GM12878 (cell line): ENCODE measurements around the gene SLC31A1. TPM values are rescaled to one million over a fixed set of nuclear protein-coding genes. Genes with fewer than 3 reads are reported as not detected.

Experiments used
- ATAC-seq: fragments of 200-7000 bp; cut with Tn5 transposase; 3 replicates; pipeline ENCODE4 v1.9.1; 2020; ENCODE audit warnings: mild to moderate bottlenecking, moderate library complexity
- BruUV-seq: library from RNA; stranded (reverse); fragments of 400-500 nt; replicated peaks from 2 replicates; lab custom pipeline; 2021; lab: Mats Ljungman, UMichigan
- CTCF ChIA-PET: fragments of 300-600 bp; sonication (Branson Sonifier 250); formaldehyde crosslinking; extraction: SDS; loops from one replicate; lab custom pipeline; 2021; ENCODE audit warnings: inconsistent platforms; lab: Yijun Ruan, JAX
- POLR2A ChIA-PET: fragments of 350-600 bp; formaldehyde crosslinking; extraction: SDS; loops from one replicate; lab custom pipeline; 2021; ENCODE audit warnings: inconsistent platforms; lab: Charles Lee
- RAD21 ChIA-PET: fragments of 300-600 bp; sonication (Branson Sonifier 250); formaldehyde crosslinking; loops from one replicate; lab custom pipeline; 2023; ENCODE audit warnings: antibody characterized with exemption; ENCODE audit not compliant: unreplicated experiment; lab: Charles Lee
- SMC1A ChIA-PET: fragments of 300-600 bp; sonication (Branson Sonifier 250); formaldehyde crosslinking; loops from one replicate; lab custom pipeline; 2023; ENCODE audit not compliant: unreplicated experiment, uncharacterized antibody; lab: Charles Lee
- DNase-seq: peaks from one replicate; pipeline ENCODE4 v3.0.0-alpha.2; 2011; ENCODE audit warnings: low read depth, low spot score
- FAIRE-seq: peaks from 3 replicates; lab custom pipeline; 2011; peaks lifted over from hg19 to GRCh38; lab: Jason Lieb, UNC
- H2AFZ ChIP-seq: 2 replicates; pipeline ENCODE4 v1.6.0; 2011; ENCODE audit warnings: low read depth, low read length, control low read depth; ENCODE audit not compliant: control insufficient read depth
- H3K27ac ChIP-seq: 2 replicates; pipeline ENCODE4 v1.5.1; 2011; ENCODE audit warnings: control low read depth; ENCODE audit not compliant: control insufficient read depth, insufficient read depth
- H3K27me3 ChIP-seq, 2 experiments: replicated peaks in 1 of 2; 2 replicates each; pipeline versions ENCODE4 v1.6.0 to v1.6.1; 2011; ENCODE audit warnings: low read length in 1 of 2; ENCODE audit not compliant: control insufficient read depth in 2 of 2, insufficient read depth in 2 of 2
- H3K36me3 ChIP-seq, 2 experiments: 2 replicates each; pipeline ENCODE4 v1.5.1; 2011; ENCODE audit warnings: low read length in 1 of 2; ENCODE audit not compliant: control insufficient read depth in 2 of 2, insufficient read depth in 2 of 2
- H3K4me1 ChIP-seq: 2 replicates; pipeline ENCODE4 v1.6.1; 2011; ENCODE audit warnings: mild to moderate bottlenecking, low read length, moderate library complexity, mixed read lengths; ENCODE audit not compliant: control insufficient read depth, insufficient read depth
- H3K4me2 ChIP-seq: 2 replicates; pipeline ENCODE4 v1.6.0; 2011; ENCODE audit warnings: control low read depth; ENCODE audit not compliant: control insufficient read depth, insufficient read depth
- H3K4me3 ChIP-seq: fragments of 200-600 bp; sonication (generic); 2 replicates; pipeline ENCODE4 v1.5.1; 2016
- H3K79me2 ChIP-seq: 2 replicates; pipeline ENCODE4 v1.6.0; 2011; ENCODE audit warnings: low read length; ENCODE audit not compliant: control insufficient read depth, insufficient read depth
- H3K9ac ChIP-seq: 2 replicates; pipeline ENCODE4 v1.8.0; 2011; ENCODE audit warnings: low read length, control low read depth, mixed read lengths; ENCODE audit not compliant: control insufficient read depth, insufficient read depth
- H3K9me3 ChIP-seq: replicated peaks from 3 replicates; pipeline ENCODE4 v1.5.1; 2011; ENCODE audit warnings: mild to moderate bottlenecking, low read length; ENCODE audit not compliant: control insufficient read depth, insufficient read depth
- H4K20me1 ChIP-seq: 2 replicates; pipeline ENCODE4 v1.6.0; 2011; ENCODE audit not compliant: control insufficient read depth, insufficient read depth
- SMC3 ChIP-seq: IDR thresholded peaks from 2 replicates; pipeline ENCODE4 v1.6.1; 2011; ENCODE audit warnings: low read length, improper control_type of control experiment, borderline replicate concordance
- WRNIP1 ChIP-seq: IDR thresholded peaks from 2 replicates; pipeline ENCODE4 v1.6.1; 2011; ENCODE audit warnings: low read depth, low read length, improper control_type of control experiment, borderline replicate concordance
- in situ Hi-C: fragments of 300-500 bp; cut with MboI; formaldehyde crosslinking; loops from 9 replicates; pipeline ENCODE4 v1.14.3; 2018; ENCODE audit warnings: mixed read lengths
- intact Hi-C: fragments of 100-400 bp; cut with micrococcal nuclease; formaldehyde crosslinking; loops from one replicate; pipeline ENCODE4 v1.14.2; 2022; ENCODE audit not compliant: unreplicated experiment
- polyA plus RNA-seq, 11 experiments: library from polyadenylated mRNA; depleted of rRNA in 4 of 11; unstranded in 6 of 11; stranded (reverse) in 5 of 11; fragments of >200 nt; fragmentation: Nextera tagmentation in 4 of 11; fragmentation: Illumina TruSeq in 1 of 11; extraction: Ambion mirVana in 4 of 11; extraction: Trizol in 1 of 11; gene quantifications; 1 replicate in 1 of 11; 2 replicates in 10 of 11; pipeline versions ENCODE4 v1.2.1 to v1.2.3, GENCODE V29; 2011 to 2016; ENCODE audit warnings: inconsistent platforms in 2 of 11, missing spikeins in 2 of 11, low read depth in 1 of 11
- total RNA-seq, 4 experiments: library from RNA; depleted of rRNA in 3 of 4; stranded (reverse); fragments of >200 nt in 3 of 4; fragmentation: Illumina TruSeq in 1 of 4; extraction: Trizol in 1 of 4; gene quantifications; 2 replicates each; pipeline versions ENCODE4 v1.2.1 to v1.2.3, GENCODE V29; 2013 to 2021
- TF ChIP-seq, protein P1 (sequence below): fragments of 450-650 bp; IDR thresholded peaks from 2 replicates; pipeline ENCODE4 v1.6.1; 2017; ENCODE audit warnings: mild to moderate bottlenecking
- TF ChIP-seq, protein P2 (sequence below): fragments of 450-650 bp; IDR thresholded peaks from 2 replicates; pipeline ENCODE4 v1.6.1; 2016; ENCODE audit warnings: mild to moderate bottlenecking, moderate library complexity, borderline replicate concordance

SLC31A1 gene
- total and polyA plus RNA-seq, 10 of the 15 experiments (the other 5 are each of a cell fraction or from before 2014, with no cell fraction given), result 7.3 to 16.2 (median 10.5) TPM

DNA sequence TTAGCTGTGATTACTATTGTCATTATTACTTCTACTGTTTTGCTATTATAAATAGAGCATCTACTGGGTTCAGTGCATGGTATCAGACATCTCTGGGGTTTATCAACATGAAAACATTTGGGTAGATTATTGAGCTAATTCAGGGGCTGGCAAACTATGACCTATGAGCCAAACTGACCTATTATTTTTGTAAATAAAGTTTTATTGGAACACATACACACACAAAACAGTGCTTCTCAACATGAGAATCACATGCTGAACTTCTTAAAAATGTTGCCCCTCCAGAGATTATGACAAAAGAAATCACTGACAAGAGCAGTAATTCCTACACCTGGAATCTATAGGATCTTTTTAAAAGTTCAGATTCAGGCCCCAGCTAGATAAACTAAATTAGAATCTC is 40.2 kb upstream of the SLC31A1 start:
- no peak overlapping the region for H3K27ac ChIP-seq
- H3K4me3 ChIP-seq, result no peak overlapping the region
- H2AFZ ChIP-seq, result no peak overlapping the region
- ATAC-seq (no peak), FAIRE-seq (no peak), DNase-seq (no peak)
- no peak for TF ChIP-seq WRNIP1
- TF ChIP-seq SMC3, result no peak
- TF ChIP-seq, protein P1, sequence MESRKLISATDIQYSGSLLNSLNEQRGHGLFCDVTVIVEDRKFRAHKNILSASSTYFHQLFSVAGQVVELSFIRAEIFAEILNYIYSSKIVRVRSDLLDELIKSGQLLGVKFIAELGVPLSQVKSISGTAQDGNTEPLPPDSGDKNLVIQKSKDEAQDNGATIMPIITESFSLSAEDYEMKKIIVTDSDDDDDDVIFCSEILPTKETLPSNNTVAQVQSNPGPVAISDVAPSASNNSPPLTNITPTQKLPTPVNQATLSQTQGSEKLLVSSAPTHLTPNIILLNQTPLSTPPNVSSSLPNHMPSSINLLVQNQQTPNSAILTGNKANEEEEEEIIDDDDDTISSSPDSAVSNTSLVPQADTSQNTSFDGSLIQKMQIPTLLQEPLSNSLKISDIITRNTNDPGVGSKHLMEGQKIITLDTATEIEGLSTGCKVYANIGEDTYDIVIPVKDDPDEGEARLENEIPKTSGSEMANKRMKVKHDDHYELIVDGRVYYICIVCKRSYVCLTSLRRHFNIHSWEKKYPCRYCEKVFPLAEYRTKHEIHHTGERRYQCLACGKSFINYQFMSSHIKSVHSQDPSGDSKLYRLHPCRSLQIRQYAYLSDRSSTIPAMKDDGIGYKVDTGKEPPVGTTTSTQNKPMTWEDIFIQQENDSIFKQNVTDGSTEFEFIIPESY, result no peak
- TF ChIP-seq, protein P2, sequence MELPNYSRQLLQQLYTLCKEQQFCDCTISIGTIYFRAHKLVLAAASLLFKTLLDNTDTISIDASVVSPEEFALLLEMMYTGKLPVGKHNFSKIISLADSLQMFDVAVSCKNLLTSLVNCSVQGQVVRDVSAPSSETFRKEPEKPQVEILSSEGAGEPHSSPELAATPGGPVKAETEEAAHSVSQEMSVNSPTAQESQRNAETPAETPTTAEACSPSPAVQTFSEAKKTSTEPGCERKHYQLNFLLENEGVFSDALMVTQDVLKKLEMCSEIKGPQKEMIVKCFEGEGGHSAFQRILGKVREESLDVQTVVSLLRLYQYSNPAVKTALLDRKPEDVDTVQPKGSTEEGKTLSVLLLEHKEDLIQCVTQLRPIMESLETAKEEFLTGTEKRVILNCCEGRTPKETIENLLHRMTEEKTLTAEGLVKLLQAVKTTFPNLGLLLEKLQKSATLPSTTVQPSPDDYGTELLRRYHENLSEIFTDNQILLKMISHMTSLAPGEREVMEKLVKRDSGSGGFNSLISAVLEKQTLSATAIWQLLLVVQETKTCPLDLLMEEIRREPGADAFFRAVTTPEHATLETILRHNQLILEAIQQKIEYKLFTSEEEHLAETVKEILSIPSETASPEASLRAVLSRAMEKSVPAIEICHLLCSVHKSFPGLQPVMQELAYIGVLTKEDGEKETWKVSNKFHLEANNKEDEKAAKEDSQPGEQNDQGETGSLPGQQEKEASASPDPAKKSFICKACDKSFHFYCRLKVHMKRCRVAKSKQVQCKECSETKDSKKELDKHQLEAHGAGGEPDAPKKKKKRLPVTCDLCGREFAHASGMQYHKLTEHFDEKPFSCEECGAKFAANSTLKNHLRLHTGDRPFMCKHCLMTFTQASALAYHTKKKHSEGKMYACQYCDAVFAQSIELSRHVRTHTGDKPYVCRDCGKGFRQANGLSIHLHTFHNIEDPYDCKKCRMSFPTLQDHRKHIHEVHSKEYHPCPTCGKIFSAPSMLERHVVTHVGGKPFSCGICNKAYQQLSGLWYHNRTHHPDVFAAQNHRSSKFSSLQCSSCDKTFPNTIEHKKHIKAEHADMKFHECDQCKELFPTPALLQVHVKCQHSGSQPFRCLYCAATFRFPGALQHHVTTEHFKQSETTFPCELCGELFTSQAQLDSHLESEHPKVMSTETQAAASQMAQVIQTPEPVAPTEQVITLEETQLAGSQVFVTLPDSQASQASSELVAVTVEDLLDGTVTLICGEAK, result peak; percentile 78
- BruUV-seq, result no TSS peak
- H3K4me2 ChIP-seq, result no peak overlapping the region
- H3K27me3 ChIP-seq, result no peaks in the 10 kb centered on the region
- no peaks in the 10 kb centered on the region for H3K9me3 ChIP-seq
- H3K9ac ChIP-seq, result no peak overlapping the region
- no peaks in the 10 kb centered on the region for H3K4me1 ChIP-seq
- peaks cover 16 to 61% of the 10 kb centered on the region in 2 experiments for H3K36me3 ChIP-seq
- H3K79me2 ChIP-seq, result no peaks in the 10 kb centered on the region
- in situ Hi-C loops, result no loop called here
- no peaks in the 10 kb centered on the region for H4K20me1 ChIP-seq
- ChIA-PET CTCF (interaction anchor here (1.3 kb wide), 1 partner anchor 69 kb away, joined by 4 read pairs; no protein-coding TSS in a partner anchor), SMC1A (no interaction called here), RAD21 (interaction anchor here (0.6 kb wide), 1 partner anchor 30 kb away, joined by 3 read pairs; the partner anchor contains the start of gene SLC31A2), POLR2A (no interaction called here)
- intact Hi-C loops, result no loop called here
